H1 (cell line): ENCODE results near the gene CDK4. TPM values are rescaled to one million over a fixed set of nuclear protein-coding genes. Genes with fewer than 3 reads are reported as not detected.

ENCODE experiments used
- CTCF ChIA-PET: fragments of 300-600 bp; sonication (Branson Sonifier 250); formaldehyde crosslinking; loops from one replicate; lab custom pipeline; 2021; ENCODE audit not compliant: partially characterized antibody; lab: Charles Lee
- POLR2A ChIA-PET: fragments of 300-600 bp; sonication (Branson Sonifier 250); formaldehyde crosslinking; loops from one replicate; lab custom pipeline; 2021; ENCODE audit warnings: inconsistent platforms; ENCODE audit not compliant: partially characterized antibody; lab: Charles Lee
- DNase-seq, 2 experiments: peaks; one replicate each; pipeline versions ENCODE4 v3.0.0 to v3.0.0-alpha.2; 2010 to 2022; ENCODE audit warnings: low spot score in 2 of 2, low read depth in 1 of 2, mixed read lengths in 1 of 2
- FAIRE-seq: peaks from 2 replicates; lab custom pipeline; 2011; peaks lifted over from hg19 to GRCh38; lab: Jason Lieb, UNC
- H2AFZ ChIP-seq: 2 replicates; pipeline ENCODE4 v1.8.1; 2012; ENCODE audit warnings: low read length, inconsistent platforms
- H2AK5ac ChIP-seq: 2 replicates; pipeline ENCODE4 v1.6.1; 2013; ENCODE audit warnings: low read depth, low read length
- H2BK120ac ChIP-seq: replicated peaks from 2 replicates; pipeline ENCODE3; 2013; ENCODE audit warnings: low read depth, low read length, inconsistent platforms
- H2BK12ac ChIP-seq: 2 replicates; pipeline ENCODE4 v1.6.1; 2013; ENCODE audit warnings: low read depth, low read length
- H2BK15ac ChIP-seq: 2 replicates; pipeline ENCODE4 v1.6.1; 2013; ENCODE audit warnings: low read length
- H2BK20ac ChIP-seq: 2 replicates; pipeline ENCODE4 v1.6.1; 2013; ENCODE audit warnings: low read length
- H2BK5ac ChIP-seq: 2 replicates; pipeline ENCODE4 v1.6.1; 2013; ENCODE audit warnings: low read depth, low read length
- H3K14ac ChIP-seq: 2 replicates; pipeline ENCODE4 v1.6.1; 2013; ENCODE audit warnings: inconsistent platforms; ENCODE audit not compliant: insufficient read length
- H3K18ac ChIP-seq: 2 replicates; pipeline ENCODE4 v1.6.1; 2013; ENCODE audit warnings: low read length; ENCODE audit errors: extremely low read depth
- H3K23ac ChIP-seq: 2 replicates; pipeline ENCODE4 v1.6.1; 2013; ENCODE audit warnings: inconsistent platforms; ENCODE audit not compliant: insufficient read length
- H3K23me2 ChIP-seq: 2 replicates; pipeline ENCODE4 v1.6.1; 2013; ENCODE audit warnings: low read depth, low read length
- H3K27ac ChIP-seq: 2 replicates; pipeline ENCODE4 v1.6.1; 2011; ENCODE audit warnings: low read depth, low read length, inconsistent platforms
- H3K27me3 ChIP-seq, 4 experiments: replicated peaks in 1 of 4; 1 replicate in 1 of 4; 2 replicates in 3 of 4; pipeline versions ENCODE4 v1.6.1 to v1.8.1; 2011 to 2013; ENCODE audit warnings: low read length in 3 of 4, mild to moderate bottlenecking in 3 of 4, inconsistent platforms in 2 of 4, mixed read lengths in 2 of 4, moderate library complexity in 1 of 4; ENCODE audit not compliant: control insufficient read depth in 3 of 4, insufficient read depth in 3 of 4; ENCODE audit errors: extremely low read depth in 1 of 4
- H3K36me3 ChIP-seq, 4 experiments: 2 replicates each; pipeline versions ENCODE4 v1.6.1 to v1.8.1; 2011 to 2013; ENCODE audit warnings: mild to moderate bottlenecking in 4 of 4, low read length in 3 of 4, moderate library complexity in 2 of 4, control low read depth in 1 of 4, inconsistent platforms in 1 of 4; ENCODE audit not compliant: insufficient read depth in 4 of 4, control insufficient read depth in 2 of 4
- H3K4ac ChIP-seq: replicated peaks from 2 replicates; pipeline ENCODE3; 2013; ENCODE audit warnings: low read length, low read depth, mixed read lengths, inconsistent platforms; ENCODE audit not compliant: insufficient read length
- H3K4me1 ChIP-seq, 4 experiments: replicated peaks in 1 of 4; 1 replicate in 1 of 4; 2 replicates in 3 of 4; pipeline versions ENCODE4 v1.6.1 to v1.8.1; 2011 to 2013; ENCODE audit warnings: low read length in 3 of 4, inconsistent platforms in 2 of 4, mixed read lengths in 1 of 4; ENCODE audit not compliant: insufficient read depth in 4 of 4, control insufficient read depth in 3 of 4
- H3K4me2 ChIP-seq, 2 experiments: 2 replicates each; pipeline versions ENCODE4 v1.6.1 to v1.8.1; 2011 to 2013; ENCODE audit warnings: low read depth in 2 of 2, low read length in 2 of 2, control low read depth in 1 of 2, inconsistent platforms in 1 of 2, mild to moderate bottlenecking in 1 of 2; ENCODE audit not compliant: insufficient read depth in 1 of 2
- H3K4me3 ChIP-seq, 4 experiments: fragments of 200-600, 300-600 bp in 1 of 4; sonication (generic), shearing (Covaris generic), sonication (Bioruptor Twin) in 1 of 4; 2 replicates each; pipeline versions ENCODE4 v1.5.1 to v1.8.1; 2011 to 2016; ENCODE audit warnings: low read length in 4 of 4, low read depth in 3 of 4, control low read depth in 2 of 4, inconsistent platforms in 2 of 4, mild to moderate bottlenecking in 2 of 4, mixed read lengths in 1 of 4, moderate library complexity in 1 of 4; ENCODE audit not compliant: insufficient read depth in 2 of 4; ENCODE audit errors: extremely low read depth in 1 of 4
- H3K56ac ChIP-seq: replicated peaks from 2 replicates; pipeline ENCODE3; 2013; ENCODE audit warnings: low read depth, mild to moderate bottlenecking, mixed read lengths, low read length, inconsistent platforms; ENCODE audit not compliant: insufficient read length
- H3K79me1 ChIP-seq: 2 replicates; pipeline ENCODE4 v1.6.1; 2013; ENCODE audit warnings: low read depth, low read length, control low read depth
- H3K79me2 ChIP-seq, 2 experiments: 2 replicates each; pipeline versions ENCODE4 v1.6.1 to v1.8.1; 2012 to 2013; ENCODE audit warnings: low read length in 2 of 2, mild to moderate bottlenecking in 2 of 2, inconsistent platforms in 1 of 2; ENCODE audit not compliant: insufficient read depth in 2 of 2, control insufficient read depth in 1 of 2
- H3K9ac ChIP-seq, 4 experiments: replicated peaks in 1 of 4; 1 replicate in 1 of 4; 2 replicates in 3 of 4; pipeline versions ENCODE4 v1.6.1 to v1.8.1; 2011 to 2013; ENCODE audit warnings: low read depth in 3 of 4, low read length in 3 of 4, control low read depth in 2 of 4, mild to moderate bottlenecking in 2 of 4, moderate library complexity in 2 of 4, inconsistent platforms in 1 of 4; ENCODE audit errors: extremely low read depth in 1 of 4
- H3K9me3 ChIP-seq, 2 experiments: 2 replicates each; pipeline versions ENCODE4 v1.6.1 to v1.8.1; 2012 to 2013; ENCODE audit warnings: mild to moderate bottlenecking in 2 of 2, moderate library complexity in 2 of 2, control low read depth in 1 of 2, inconsistent platforms in 1 of 2, low read depth in 1 of 2, low read length in 1 of 2, mixed read lengths in 1 of 2; ENCODE audit not compliant: insufficient read depth in 2 of 2
- H4K20me1 ChIP-seq, 2 experiments: replicated peaks in 1 of 2; 2 replicates each; pipeline versions ENCODE3 to v1.8.1; 2011 to 2013; ENCODE audit warnings: inconsistent platforms in 2 of 2, low read length in 2 of 2, mild to moderate bottlenecking in 1 of 2; ENCODE audit not compliant: insufficient read depth in 2 of 2, control insufficient read depth in 1 of 2
- H4K5ac ChIP-seq: 2 replicates; pipeline ENCODE4 v1.6.1; 2013; ENCODE audit warnings: low read length, low read depth, mixed read lengths, inconsistent platforms; ENCODE audit not compliant: insufficient read length
- H4K8ac ChIP-seq: 2 replicates; pipeline ENCODE4 v1.8.0; 2013; ENCODE audit warnings: mild to moderate bottlenecking, moderate library complexity, low read length, inconsistent platforms; ENCODE audit not compliant: insufficient read depth; ENCODE audit errors: extremely low read depth
- H4K91ac ChIP-seq: replicated peaks from 2 replicates; pipeline ENCODE3; 2013; ENCODE audit warnings: low read length, mixed read lengths, inconsistent platforms; ENCODE audit not compliant: insufficient read length
- CHD2 ChIP-seq: IDR thresholded peaks from 2 replicates; pipeline ENCODE4 v1.6.1; 2012; ENCODE audit warnings: low read length, improper control_type of control experiment
- HDAC2 ChIP-seq, 2 experiments: fragments of 300-600 bp in 1 of 2; sonication (generic) in 1 of 2; IDR thresholded peaks; 2 replicates each; pipeline ENCODE4 v1.6.1; 2011 to 2012; ENCODE audit warnings: low read depth in 2 of 2, low read length in 2 of 2, mild to moderate bottlenecking in 2 of 2, moderate library complexity in 2 of 2, borderline replicate concordance in 1 of 2, inconsistent platforms in 1 of 2
- HDAC6 ChIP-seq: IDR thresholded peaks from one replicate; pipeline ENCODE4 v1.7.1; 2012; ENCODE audit warnings: low read depth, mild to moderate bottlenecking, inconsistent platforms, low read length, moderate library complexity
- SIN3A ChIP-seq, 2 experiments: IDR thresholded peaks in 1 of 2; conservative IDR thresholded peaks in 1 of 2; 2 replicates each; pipeline ENCODE4 v1.6.1; 2011 to 2012; ENCODE audit warnings: low read length in 2 of 2, improper control_type of control experiment in 1 of 2, low read depth in 1 of 2, mild to moderate bottlenecking in 1 of 2
- TCF12 ChIP-seq: IDR thresholded peaks from 2 replicates; pipeline ENCODE4 v1.6.1; 2011; ENCODE audit warnings: low read depth, mild to moderate bottlenecking, low read length
- TEAD4 ChIP-seq: IDR thresholded peaks from 2 replicates; pipeline ENCODE4 v1.6.1; 2012; ENCODE audit warnings: low read depth, low read length, inconsistent platforms, mixed read lengths
- WGBS, 2 experiments: shearing (Covaris generic) in 1 of 2; methylation state at CpG; one replicate each; pipeline versions ENCODE4 v1.1.6 to v1.1.7; 2013 to 2015; ENCODE audit warnings: low lambda C conversion rate in 2 of 2, mixed read lengths in 2 of 2, inconsistent platforms in 1 of 2, low coverage in 1 of 2, missing lambda C conversion rate in 1 of 2; ENCODE audit not compliant: insufficient replicate concordance in 2 of 2, insufficient coverage in 1 of 2, insufficient read length in 1 of 2; ENCODE audit errors: extremely low coverage in 1 of 2, missing lambda C conversion rate in 1 of 2; 5-methylcytosine and 5-hydroxymethylcytosine counted together
- polyA plus RNA-seq, 7 experiments: library from polyadenylated mRNA; depleted of rRNA in 3 of 7; stranded (reverse) in 5 of 7; unstranded in 2 of 7; fragments of >200 nt in 5 of 7; fragments of 200-250 nt in 2 of 7; gene quantifications; 1 replicate in 5 of 7; 2 replicates in 1 of 7; 4 replicates in 1 of 7; pipeline versions ENCODE4 v1.2.1 to v1.2.3, GENCODE V29; 2011 to 2013; ENCODE audit warnings: missing spikeins in 2 of 7, mixed read lengths in 2 of 7
- total RNA-seq: library from RNA; stranded (reverse); fragmentation: NEBNext Ultra II Directional; extraction: Animal tissue kit (Norgen Biotek cat#: 25700); gene quantifications from 2 replicates; pipeline ENCODE4 v1.2.1, GENCODE V29; 2021

The CDK4 gene
- total and polyA plus RNA-seq, 2 of the 8 experiments (the other 6 are each of a cell fraction or from before 2014, with no cell fraction given), result 174 to 368 TPM

GRCh38 chr12:57722716-57723629 lies 29.1 kb downstream of the CDK4 start:
- Histone ChIP-seq H3K9me3 (no peaks in the 10 kb centered on the region), H2BK120ac (no peak overlapping the region), H2BK15ac (no peak overlapping the region), H4K8ac (no peak overlapping the region), H3K79me1 (no peaks in the 10 kb centered on the region), H3K23ac (no peak overlapping the region), H2AFZ (no peak overlapping the region), H2BK12ac (no peak overlapping the region), H4K20me1 (peaks cover 2 to 9% of the 10 kb centered on the region in 2 experiments), H4K5ac (no peak overlapping the region), H3K4ac (no peak overlapping the region), H3K14ac (no peak overlapping the region), H3K18ac (no peak overlapping the region), H3K9ac (no peak overlapping the region), H3K27me3 (peaks cover 17 to 40% (median 31%) of the 10 kb centered on the region in 4 experiments), H3K4me1 (peaks cover 0 to 20% (median 13%) of the 10 kb centered on the region in 4 experiments; a peak in 5 of 7 replicates), H4K91ac (no peak overlapping the region), H2AK5ac (no peak overlapping the region), H3K36me3 (peaks cover 0 to 12% (median 3%) of the 10 kb centered on the region in 4 experiments; a peak in 3 of 8 replicates), H3K27ac (no peak overlapping the region), H3K23me2 (peaks cover 12% of the 10 kb centered on the region; the same call in 1 of the 2 replicates), H3K56ac (no peak overlapping the region), H3K4me2 (no peak overlapping the region), H3K4me3 (no peak overlapping the region), H2BK20ac (no peak overlapping the region), H3K79me2 (no peaks in the 10 kb centered on the region), H2BK5ac (no peak overlapping the region)
- DNase-seq (peak in 1 of 2 experiments; percentile 41), FAIRE-seq (no peak)
- TF ChIP-seq CHD2 (no peak), TCF12 (no peak), SIN3A (conservative IDR thresholded peaks at IDR 0.05 in 1 of 2, IDR thresholded peaks at IDR 0.05 in 1 of 2; ENCODE audit: low read depth in 1 of 2, low read length in 2 of 2) (0 out of 4 replicates have a peak, but pooled peaks of 1 of the 2 experiments have one; percentile 26), TEAD4 (no peak), HDAC6 (no peak), HDAC2 (IDR thresholded peaks at IDR 0.05; ENCODE audit: borderline replicate concordance in 1 of 2, low read depth in 2 of 2, low read length in 2 of 2) (no peak)
- ChIA-PET POLR2A (interaction anchor here (0.6 to 7.4 kb wide), 9 partner anchors 10 to 132 kb away, joined by 3 to 59 read pairs (median 4); partner anchors contain the start of genes AGAP2, CYP27B1, PIP4K2C and TSPAN31), CTCF (interaction anchor here (0.6 to 11.7 kb wide), 10 partner anchors 15 to 694 kb away, joined by 3 to 149 read pairs (median 4); partner anchors contain the start of genes AGAP2 and OS9)
- WGBS, 2 experiments, result 68% methylated on average over 11 of the region's 11 CpGs; no CpG with 5 or more reads in 1 of the 2 experiments
